GM12873 (cell line): ENCODE measurements around the gene SLC35F3.

Experiments used
- TF ChIP-seq, protein P1 (sequence below): IDR thresholded peaks from 2 replicates; pipeline ENCODE4 v1.5.1; 2012; ENCODE audit warnings: low read depth, mild to moderate bottlenecking, moderate library complexity, low read length, control low read depth; ENCODE audit not compliant: insufficient read depth; ENCODE audit errors: missing control alignments

The SLC35F3 gene

DNA sequence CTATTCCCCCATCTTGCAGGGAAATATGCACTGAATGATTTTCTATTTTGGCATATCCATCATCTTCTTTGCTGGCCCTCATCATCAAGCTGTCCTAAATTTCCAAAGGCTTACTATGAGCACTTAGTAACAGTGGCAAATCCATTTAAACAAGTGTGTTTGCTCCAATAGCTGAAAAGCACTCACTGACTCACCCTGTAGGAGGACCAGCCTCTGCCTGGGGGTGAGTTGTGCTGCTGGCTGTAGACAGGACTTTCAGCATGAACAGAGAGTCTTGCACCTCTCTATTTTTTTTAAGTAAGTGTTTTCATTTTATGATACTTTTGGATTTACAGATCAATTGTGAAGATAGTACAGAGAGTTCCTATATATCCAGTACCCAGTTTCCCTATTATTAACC is 97.3 kb downstream of the SLC35F3 start:
- TF ChIP-seq, protein P1, sequence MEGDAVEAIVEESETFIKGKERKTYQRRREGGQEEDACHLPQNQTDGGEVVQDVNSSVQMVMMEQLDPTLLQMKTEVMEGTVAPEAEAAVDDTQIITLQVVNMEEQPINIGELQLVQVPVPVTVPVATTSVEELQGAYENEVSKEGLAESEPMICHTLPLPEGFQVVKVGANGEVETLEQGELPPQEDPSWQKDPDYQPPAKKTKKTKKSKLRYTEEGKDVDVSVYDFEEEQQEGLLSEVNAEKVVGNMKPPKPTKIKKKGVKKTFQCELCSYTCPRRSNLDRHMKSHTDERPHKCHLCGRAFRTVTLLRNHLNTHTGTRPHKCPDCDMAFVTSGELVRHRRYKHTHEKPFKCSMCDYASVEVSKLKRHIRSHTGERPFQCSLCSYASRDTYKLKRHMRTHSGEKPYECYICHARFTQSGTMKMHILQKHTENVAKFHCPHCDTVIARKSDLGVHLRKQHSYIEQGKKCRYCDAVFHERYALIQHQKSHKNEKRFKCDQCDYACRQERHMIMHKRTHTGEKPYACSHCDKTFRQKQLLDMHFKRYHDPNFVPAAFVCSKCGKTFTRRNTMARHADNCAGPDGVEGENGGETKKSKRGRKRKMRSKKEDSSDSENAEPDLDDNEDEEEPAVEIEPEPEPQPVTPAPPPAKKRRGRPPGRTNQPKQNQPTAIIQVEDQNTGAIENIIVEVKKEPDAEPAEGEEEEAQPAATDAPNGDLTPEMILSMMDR: no peak

DNA sequence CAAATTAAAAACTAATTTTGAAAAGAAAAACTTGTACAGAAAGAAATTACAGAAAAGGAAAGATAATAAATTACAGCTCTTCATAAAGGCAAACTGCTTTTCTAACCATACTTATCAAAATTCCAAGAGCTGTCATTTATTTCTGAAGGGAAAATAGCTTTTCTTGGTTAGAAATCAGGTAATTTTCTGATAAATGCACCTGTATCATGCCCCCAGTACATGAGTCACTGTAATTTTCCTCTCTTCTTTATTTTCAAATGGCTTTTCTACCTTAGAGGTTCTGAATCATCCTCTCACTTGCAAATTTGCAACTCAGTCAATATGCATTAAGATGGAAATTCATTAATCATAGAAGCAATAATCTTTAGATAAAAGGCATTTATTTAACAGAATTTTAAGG is 100.1 kb downstream of the SLC35F3 start:
- TF ChIP-seq, protein P1: no peak

DNA sequence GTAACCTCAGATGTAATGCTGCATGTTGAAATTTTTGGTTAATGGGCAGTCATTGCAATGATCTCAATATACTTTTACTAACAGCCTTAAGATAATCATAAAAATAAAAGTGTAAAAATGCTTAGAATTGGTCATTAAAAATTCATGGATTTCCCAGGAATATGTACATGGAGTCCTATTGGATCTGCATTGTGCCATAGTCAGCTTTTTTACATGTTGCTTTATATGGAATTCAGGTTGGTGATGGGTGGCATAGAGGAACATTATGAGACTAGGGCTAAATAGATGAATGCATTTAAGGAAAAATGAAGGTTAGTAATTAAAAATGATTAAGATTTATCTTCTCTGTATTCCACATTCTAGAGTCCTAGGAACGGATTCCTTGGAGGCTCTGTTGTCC is 103.2 kb downstream of the SLC35F3 start:
- TF ChIP-seq, protein P1: no peak

DNA sequence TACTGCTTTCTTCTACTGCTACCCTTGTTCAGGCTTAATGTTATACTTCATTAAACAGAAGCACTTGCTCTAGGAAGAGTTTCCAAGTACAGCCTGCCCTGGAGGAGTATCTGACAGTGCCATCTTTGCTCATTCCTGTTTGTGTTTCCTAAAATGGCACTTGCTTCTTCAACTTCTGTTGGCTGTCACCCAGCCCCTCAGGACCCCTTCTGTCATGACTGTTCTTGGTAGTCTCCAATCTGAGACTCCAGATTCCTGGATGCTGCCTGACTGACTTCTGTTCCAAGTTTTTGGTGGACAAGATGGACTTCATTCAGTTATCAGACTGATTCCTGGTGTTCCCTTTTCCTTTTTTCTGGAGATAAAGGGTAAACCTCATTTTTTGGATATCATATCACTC is 104.1 kb downstream of the SLC35F3 start:
- TF ChIP-seq, protein P1: no peak

DNA sequence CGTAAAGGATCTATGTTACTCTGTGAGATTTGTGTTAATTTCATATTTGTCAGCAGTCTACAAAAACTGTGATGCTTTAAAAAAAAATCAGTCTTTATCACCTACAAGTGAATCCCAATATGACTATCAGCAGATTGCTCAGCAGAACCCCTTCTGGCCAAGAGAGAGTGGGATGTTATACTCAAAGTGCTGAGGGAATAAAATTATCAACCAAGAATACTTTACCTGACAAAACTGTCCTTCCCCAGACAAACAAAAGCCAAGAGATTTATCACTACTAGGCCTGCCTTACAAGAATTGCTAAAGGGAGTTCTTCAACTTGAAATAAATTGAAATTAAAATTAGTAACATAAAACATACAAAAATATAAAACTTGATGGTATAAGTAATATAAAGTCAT is 105.2 kb downstream of the SLC35F3 start:
- TF ChIP-seq, protein P1: no peak

DNA sequence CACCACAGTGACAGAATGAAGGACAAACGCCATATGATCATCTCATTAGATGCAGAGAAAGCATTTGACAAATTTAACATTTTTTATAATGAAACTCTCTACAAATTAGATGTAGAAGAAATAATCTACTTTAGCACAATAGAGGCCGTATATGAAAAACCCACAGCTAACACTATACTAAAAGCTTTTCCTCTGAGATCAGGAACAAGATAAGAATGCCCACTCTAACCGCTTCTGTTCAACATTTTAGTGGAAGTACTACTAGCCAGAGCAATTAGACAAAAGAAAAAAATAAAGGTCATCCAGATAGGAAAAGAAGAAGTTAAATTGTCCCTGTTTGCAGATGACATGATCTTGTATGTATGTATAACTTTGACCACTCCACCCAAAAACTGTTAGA is 109.7 kb downstream of the SLC35F3 start:
- TF ChIP-seq, protein P1: no peak

DNA sequence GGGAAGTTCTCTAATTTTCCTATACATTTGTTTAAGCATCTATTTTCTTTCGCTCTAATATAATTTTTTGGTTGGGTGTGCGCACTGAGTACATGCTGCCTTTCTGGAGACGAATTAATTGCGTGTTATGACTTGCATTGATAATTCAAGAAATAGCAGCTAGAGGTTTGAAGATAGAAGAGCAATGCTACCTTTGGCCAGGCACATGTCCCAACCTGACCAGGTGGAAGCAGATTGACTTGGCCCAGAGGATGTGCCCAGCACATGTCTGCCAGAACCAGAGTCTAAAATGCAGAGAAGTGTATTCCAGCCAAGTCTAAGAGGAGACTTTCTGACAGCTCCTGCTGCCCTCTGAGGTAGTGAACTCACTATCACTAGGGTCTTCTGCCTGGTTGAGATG is 114.3 kb downstream of the SLC35F3 start:
- TF ChIP-seq, protein P1: no peak

DNA sequence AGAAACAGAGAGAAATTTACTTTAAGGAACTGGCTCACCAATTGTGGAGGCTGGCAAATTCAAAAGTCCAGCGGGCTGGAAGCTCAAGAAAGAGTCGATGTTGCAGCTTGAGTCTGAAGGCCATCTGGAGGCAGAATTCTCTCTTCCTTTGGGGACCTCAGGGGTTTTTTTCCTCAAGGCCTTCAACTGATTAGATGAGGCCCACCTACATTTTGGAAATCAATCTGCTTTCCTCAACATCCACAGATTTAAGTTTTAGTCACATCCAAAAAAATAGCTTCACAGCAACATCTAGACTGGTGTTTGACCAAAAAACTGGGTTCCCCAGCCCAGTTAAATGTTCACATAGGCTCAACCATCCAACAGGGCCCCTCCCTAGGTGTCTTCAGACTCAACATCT is 114.9 kb downstream of the SLC35F3 start:
- TF ChIP-seq, protein P1: no peak
